Ramos (cell line): ENCODE results near the gene SEPTIN8.

Experiments
- in situ Hi-C: fragments of 300-500 bp; cut with MboI; formaldehyde crosslinking; loops from one replicate; pipeline ENCODE4 v1.14.3; 2022; ENCODE audit warnings: low sequenced_read_pairs; ENCODE audit not compliant: unreplicated experiment

SEPTIN8 gene, protein sequence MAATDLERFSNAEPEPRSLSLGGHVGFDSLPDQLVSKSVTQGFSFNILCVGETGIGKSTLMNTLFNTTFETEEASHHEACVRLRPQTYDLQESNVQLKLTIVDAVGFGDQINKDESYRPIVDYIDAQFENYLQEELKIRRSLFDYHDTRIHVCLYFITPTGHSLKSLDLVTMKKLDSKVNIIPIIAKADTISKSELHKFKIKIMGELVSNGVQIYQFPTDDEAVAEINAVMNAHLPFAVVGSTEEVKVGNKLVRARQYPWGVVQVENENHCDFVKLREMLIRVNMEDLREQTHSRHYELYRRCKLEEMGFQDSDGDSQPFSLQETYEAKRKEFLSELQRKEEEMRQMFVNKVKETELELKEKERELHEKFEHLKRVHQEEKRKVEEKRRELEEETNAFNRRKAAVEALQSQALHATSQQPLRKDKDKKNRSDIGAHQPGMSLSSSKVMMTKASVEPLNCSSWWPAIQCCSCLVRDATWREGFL

GRCh38 chr5:132777209-132778069, at the start of gene SEPTIN8:
Gene SEPTIN8, minus strand, starts transcription at chr5:132777239. Its CDS starts 102 bp downstream, at chr5:132777137.
- in situ Hi-C loops, result no loop called here

GRCh38 chr5:132826424-132827082, 49.5 kb upstream of the SEPTIN8 start:
- in situ Hi-C loops, result loop anchor here (10.0 kb wide), 2 partner anchors 172 to 442 kb away; partner anchors contain the start of gene IL13

DNA sequence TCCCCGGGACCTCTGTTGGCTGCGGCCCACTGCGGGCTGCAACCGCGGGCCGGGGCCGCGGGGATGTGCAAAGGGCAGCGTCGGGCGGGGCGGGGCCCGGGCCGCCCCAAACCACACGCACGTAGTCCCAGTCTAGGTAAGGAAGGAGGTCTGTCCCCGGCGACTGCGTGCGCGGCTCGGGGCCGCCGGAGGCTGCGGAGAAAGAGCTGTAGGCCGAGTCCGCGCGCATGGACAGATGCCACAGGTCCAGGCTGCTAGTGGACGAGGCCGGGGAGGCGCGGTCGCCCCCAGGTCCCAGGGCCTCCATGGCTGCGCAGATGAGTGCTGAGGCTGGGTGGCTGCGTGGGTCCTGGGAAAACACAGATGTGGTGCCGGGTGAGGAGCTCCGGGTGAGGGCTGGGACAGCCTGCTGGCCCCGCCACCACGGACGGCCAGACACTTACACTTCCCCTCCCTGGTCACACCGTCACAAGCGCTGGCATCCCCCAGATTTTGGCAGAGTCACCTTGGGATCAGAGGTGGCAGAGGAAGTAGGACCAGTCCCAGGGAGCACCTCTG, 48.9 kb upstream of the SEPTIN8 start:
- in situ Hi-C loops, result loop anchor here (10.0 kb wide), 2 partner anchors 171 to 441 kb away; partner anchors contain the start of gene IL13

DNA sequence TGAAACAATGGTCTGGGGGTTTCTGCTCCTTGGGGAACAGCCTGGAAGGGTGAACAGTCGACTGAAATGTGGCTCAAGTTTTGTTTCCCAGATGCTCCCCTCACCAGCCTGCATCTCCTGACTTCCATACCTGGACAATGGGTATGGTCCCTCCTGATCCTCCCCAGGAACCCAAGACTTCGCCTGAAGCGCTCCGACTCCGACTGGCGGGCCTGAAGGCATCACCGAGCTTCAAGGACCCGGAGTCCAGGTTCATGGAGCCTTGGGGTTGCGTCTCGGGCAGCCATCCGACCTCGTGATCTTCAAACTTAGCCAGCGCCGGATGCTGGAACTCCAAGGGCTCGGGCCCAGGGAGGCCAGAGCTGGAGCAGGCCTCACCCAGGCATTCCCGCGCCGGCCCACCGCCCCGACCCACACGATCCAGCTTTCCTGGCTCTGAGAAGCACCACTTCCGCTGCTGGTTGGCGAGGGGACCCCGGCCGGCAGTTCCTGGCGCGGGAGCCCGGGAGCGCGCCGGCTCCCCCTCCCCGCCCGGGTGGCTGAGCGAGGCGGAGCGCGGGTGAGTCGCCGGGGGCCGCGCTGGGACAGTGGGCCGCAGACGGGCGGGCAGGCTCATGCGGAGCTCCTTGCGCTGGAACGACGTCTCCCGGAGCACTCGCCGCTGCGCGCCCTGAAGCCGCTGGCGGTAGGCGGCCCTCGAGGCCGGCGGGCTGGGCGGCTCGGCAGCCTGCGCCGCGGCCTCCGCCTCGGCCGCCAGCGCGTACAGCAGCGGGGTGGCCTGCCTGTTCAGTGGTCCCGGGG, 48.2 kb upstream of the SEPTIN8 start:
- in situ Hi-C loops, result loop anchor here (10.0 kb wide), 2 partner anchors 170 to 440 kb away; partner anchors contain the start of gene IL13

GRCh38 chr5:132824426-132824825, 47.4 kb upstream of the SEPTIN8 start:
- in situ Hi-C loops, result loop anchor here (10.0 kb wide), 2 partner anchors 170 to 440 kb away; partner anchors contain the start of gene IL13

- in situ Hi-C loops, result loop anchor here (10.0 kb wide), 2 partner anchors 169 to 439 kb away; partner anchors contain the start of gene IL13
These were observed 46.5 kb upstream of the SEPTIN8 start for GRCh38 chr5:132823481-132824050.

GRCh38 chr5:132822650-132823480, 45.8 kb upstream of the SEPTIN8 start:
- in situ Hi-C loops, result loop anchor here (10.0 kb wide), 2 partner anchors 168 to 438 kb away; partner anchors contain the start of gene IL13

- in situ Hi-C loops, result loop anchor here (10.0 kb wide), 2 partner anchors 167 to 437 kb away; partner anchors contain the start of gene IL13
These were observed 44.8 kb upstream of the SEPTIN8 start for GRCh38 chr5:132821791-132822190.

DNA sequence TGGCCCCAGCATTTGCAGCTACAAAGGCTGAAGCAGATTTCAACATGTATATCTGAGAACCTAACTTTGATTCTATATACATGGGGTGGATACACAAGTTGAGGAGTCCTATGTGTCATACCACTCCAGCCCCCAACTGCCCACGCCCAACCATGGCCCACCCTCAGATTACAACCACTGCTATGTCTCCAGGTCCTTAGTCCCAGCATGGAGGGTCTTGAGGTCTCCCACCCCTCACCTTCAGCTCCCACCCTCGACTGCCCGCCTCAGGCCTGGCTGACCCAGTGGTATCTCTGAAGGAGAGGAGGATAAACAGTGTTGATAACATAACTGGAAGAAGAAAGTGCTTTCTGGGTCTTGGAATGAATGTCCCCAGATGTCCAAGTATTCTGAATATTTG, 44.3 kb upstream of the SEPTIN8 start:
- in situ Hi-C loops, result loop anchor here (10.0 kb wide), 2 partner anchors 167 to 437 kb away; partner anchors contain the start of gene IL13

DNA sequence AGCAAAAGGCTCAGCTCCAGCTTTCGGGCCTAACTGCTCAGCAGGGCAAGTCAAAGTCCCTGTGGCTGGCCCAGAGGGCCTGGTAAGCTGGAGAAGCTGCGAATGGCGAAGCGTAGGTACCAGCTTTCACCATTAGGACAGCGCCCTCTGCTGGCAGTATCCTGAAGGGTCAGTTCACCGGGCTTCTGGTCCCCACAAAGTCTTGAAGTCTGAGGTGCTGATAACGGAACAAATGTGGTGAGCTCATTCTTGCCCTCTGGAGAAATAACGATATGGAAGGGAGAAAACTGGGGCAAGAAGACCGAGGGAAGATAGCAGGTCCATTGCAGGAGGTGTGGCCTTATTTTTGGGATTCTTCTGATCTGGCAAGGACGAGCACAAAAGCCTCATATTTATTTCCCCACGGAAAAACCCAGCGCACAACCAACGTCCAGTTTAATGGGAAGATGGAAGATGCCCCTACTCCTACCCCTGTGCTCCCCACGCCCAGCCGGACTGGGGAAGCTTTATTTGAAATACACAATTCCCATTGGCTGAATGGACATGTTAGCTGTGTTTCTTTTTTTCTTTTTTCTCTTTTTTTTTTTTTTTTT, 43.2 kb upstream of the SEPTIN8 start:
- in situ Hi-C loops, result loop anchor here (10.0 kb wide), 2 partner anchors 165 to 435 kb away; partner anchors contain the start of gene IL13

GRCh38 chr5:132819468-132819867, 42.4 kb upstream of the SEPTIN8 start:
- in situ Hi-C loops, result loop anchor here (5.0 kb wide), 1 partner anchor 292 kb away; no protein-coding TSS in a partner anchor

DNA sequence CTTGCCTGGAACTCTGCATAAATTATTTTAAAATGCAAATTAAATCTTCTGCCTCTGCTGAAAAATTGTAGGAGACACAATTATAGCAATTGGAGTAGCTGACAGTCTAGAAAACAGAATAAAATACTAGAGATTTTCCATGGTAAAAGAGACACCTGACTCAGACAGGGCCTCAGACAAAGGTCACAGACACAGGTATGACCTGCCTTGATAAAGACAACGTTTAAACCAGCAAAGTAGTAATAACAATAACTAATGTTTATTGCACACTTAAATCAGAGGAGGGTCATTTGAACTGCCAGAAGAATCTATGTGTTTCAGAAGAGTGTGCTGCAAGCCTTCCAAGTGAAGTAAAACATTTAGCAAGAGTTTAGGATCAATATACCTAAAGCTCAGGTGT, 40.0 kb upstream of the SEPTIN8 start:
- in situ Hi-C loops, result loop anchor here (5.0 kb wide), 1 partner anchor 290 kb away; no protein-coding TSS in a partner anchor

DNA sequence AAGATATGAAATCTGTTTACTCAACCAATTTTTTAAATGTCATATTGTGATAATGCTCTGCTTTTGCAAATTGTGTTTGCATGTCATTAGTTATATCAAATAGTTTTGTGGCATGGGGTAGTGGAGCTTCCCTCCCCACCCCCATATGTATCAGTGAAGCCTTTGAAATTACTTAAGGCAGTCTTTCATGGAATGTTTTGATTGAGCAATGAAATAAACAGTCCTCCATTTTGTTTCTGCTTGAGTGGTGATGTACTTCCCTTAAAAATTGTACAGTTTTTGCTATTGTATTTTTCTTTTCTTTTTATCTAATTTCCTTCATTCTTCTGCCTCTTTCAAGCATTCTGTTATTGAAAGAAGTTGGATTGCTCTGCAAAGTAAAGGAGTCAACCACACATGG, 39.5 kb upstream of the SEPTIN8 start:
- in situ Hi-C loops, result loop anchor here (5.0 kb wide), 1 partner anchor 289 kb away; no protein-coding TSS in a partner anchor

DNA sequence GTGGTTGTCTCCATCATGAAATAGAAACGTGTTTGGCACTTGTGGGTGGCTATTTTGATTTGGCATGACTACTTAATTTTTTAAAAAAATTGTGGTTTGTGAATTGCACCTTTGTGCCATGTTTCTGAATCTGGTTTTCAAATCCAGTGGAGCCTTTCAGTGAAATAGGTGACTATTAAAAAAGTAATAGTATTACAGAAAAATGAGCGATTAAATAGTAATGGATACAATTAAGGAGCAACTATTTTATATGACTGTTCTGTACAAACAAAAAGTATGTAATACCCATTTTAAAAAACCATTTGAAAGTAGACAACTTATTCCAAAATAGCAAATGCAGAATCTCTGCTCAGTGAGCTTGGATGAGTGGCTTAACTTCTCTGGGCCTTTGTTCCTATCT, 39.0 kb upstream of the SEPTIN8 start:
- in situ Hi-C loops, result loop anchor here (5.0 kb wide), 1 partner anchor 289 kb away; no protein-coding TSS in a partner anchor

- in situ Hi-C loops, result loop anchor here (5.0 kb wide), 1 partner anchor 288 kb away; no protein-coding TSS in a partner anchor
These were observed 38.4 kb upstream of the SEPTIN8 start for GRCh38 chr5:132815454-132815853.

DNA sequence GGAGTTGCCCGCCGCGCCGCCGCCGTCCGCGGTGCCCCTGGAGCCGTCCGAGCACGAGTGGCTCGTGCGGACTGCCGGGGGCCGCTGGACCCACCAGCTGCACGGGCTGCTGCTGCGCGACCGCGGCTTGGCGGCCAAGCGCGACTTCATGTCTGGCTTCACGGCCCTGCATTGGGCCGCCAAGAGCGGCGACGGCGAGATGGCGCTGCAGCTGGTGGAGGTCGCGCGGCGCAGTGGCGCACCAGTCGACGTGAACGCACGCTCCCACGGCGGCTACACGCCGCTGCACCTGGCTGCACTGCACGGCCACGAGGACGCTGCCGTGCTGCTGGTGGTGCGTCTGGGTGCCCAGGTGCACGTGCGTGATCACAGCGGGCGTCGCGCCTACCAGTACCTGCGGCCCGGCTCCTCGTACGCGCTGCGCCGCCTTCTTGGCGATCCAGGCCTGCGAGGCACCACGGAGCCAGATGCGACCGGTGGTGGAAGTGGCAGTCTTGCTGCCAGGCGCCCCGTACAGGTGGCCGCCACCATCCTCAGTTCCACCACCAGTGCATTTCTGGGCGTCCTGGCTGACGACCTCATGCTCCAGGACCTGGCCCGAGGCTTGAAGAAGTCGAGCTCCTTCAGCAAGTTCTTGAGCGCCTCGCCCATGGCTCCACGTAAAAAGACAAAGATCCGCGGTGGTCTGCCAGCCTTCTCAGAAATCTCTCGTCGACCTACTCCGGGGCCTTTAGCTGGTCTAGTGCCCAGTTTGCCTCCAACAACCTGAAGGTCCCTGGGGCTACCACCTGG, 37.7 kb upstream of the SEPTIN8 start:
- in situ Hi-C loops, result loop anchor here (5.0 kb wide), 1 partner anchor 287 kb away; no protein-coding TSS in a partner anchor
